Measurements from ENCODE around the gene FBH1. TPM values are rescaled to one million over a fixed set of nuclear protein-coding genes. Genes with fewer than 3 reads are reported as not detected.
A peak's percentile ranks its signal among the peaks of the same experiment; 100 is the strongest.

FBH1 gene
- total and polyA plus RNA-seq, 8 donors, result 74.7 to 96.1 (median 85.0) TPM

DNA sequence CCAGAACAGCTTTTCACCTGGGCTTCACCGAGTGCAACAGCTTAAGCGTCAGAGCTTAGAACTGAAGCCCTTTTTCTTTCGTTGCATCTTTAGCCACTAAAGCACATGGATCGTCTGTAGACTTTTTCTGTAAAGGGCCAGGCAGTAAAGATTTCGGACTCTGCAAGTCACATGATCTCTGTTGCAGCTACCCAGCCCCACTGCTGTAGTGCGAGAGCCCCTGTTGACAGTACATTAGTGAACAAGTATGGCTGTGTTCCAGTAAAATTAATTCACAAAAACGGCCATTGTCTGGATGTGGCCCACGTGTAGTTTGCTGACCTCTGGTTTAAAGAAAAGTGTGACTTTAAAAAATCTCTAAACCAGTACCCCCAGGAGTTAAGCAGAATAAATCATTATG is 39.4 kb downstream of the FBH1 start:
- TF ChIP-seq, protein P1, sequence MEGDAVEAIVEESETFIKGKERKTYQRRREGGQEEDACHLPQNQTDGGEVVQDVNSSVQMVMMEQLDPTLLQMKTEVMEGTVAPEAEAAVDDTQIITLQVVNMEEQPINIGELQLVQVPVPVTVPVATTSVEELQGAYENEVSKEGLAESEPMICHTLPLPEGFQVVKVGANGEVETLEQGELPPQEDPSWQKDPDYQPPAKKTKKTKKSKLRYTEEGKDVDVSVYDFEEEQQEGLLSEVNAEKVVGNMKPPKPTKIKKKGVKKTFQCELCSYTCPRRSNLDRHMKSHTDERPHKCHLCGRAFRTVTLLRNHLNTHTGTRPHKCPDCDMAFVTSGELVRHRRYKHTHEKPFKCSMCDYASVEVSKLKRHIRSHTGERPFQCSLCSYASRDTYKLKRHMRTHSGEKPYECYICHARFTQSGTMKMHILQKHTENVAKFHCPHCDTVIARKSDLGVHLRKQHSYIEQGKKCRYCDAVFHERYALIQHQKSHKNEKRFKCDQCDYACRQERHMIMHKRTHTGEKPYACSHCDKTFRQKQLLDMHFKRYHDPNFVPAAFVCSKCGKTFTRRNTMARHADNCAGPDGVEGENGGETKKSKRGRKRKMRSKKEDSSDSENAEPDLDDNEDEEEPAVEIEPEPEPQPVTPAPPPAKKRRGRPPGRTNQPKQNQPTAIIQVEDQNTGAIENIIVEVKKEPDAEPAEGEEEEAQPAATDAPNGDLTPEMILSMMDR (IDR thresholded peaks at IDR 0.05), result no peak
- Histone ChIP-seq H3K4me1 (peaks cover 0 to 4% of the 10 kb centered on the region in 2 donors), H3K4me3 (no peak overlapping the region), H3K9me3 (no peaks in the 10 kb centered on the region), H3K27ac (no peak overlapping the region), H3K36me3 (peaks cover 0 to 91% of the 10 kb centered on the region in 2 donors), H3K27me3 (no peaks in the 10 kb centered on the region)
- intact Hi-C loops (cut with DNase I), result no loop called here
- ATAC-seq, result no peak
- no peak for DNase-seq

DNA sequence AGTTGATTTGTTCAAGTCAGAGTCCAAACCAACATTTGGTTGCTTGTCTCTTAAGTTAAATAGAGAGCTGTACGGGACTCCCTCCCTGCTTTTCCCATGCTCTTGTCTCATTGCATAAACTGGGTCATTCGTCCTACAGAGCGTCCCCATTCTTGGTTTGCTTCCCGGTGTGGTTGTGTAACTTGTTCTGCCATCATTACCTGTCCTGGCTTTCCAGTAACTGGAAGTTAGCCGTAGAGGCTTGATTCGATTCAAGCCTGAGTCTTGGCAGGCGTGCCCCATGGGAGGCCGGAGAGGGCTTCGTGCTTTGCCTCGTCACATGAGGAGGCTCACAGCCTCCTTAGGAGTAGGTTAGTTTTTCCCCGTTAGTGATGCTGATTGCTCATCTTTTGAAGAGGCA is 40.2 kb downstream of the FBH1 start:
- Histone ChIP-seq H3K27me3 (no peaks in the 10 kb centered on the region), H3K36me3 (peaks cover 0 to 91% of the 10 kb centered on the region in 2 donors), H3K4me1 (peaks cover 0 to 4% of the 10 kb centered on the region in 2 donors), H3K9me3 (no peaks in the 10 kb centered on the region), H3K27ac (no peak overlapping the region), H3K4me3 (no peak overlapping the region)
- intact Hi-C loops (cut with DNase I), result no loop called here
- no peak for ATAC-seq
- TF ChIP-seq, protein P1 (IDR thresholded peaks at IDR 0.05), result no peak
- DNase-seq, result no peak

- TF ChIP-seq, protein P1 (IDR thresholded peaks at IDR 0.05), result no peak
- DNase-seq (no peak), ATAC-seq (peak; percentile 68)
- no peaks in the 10 kb centered on the region for H3K27me3 ChIP-seq
- H3K36me3 ChIP-seq, result peaks cover 0 to 91% of the 10 kb centered on the region in 2 donors
- intact Hi-C loops (cut with DNase I), result no loop called here
- no peaks in the 10 kb centered on the region for H3K9me3 ChIP-seq
- peak overlapping the region; percentile 9 to 45 for H3K27ac ChIP-seq
- H3K4me3 ChIP-seq, result no peak overlapping the region
- H3K4me1 ChIP-seq, result peaks cover 0 to 4% of the 10 kb centered on the region in 2 donors
Observed at GRCh38 chr10:5932345-5932744, 42.3 kb downstream of the FBH1 start.

- peaks cover 0 to 91% of the 10 kb centered on the region in 2 donors for H3K36me3 ChIP-seq
- peak overlapping the region in 1 of 2 donors; percentile 23 for H3K27ac ChIP-seq
- TF ChIP-seq, protein P1 (IDR thresholded peaks at IDR 0.05), result no peak
- H3K27me3 ChIP-seq, result no peaks in the 10 kb centered on the region
- H3K9me3 ChIP-seq, result no peaks in the 10 kb centered on the region
- ATAC-seq, result no peak
- intact Hi-C loops (cut with DNase I), result no loop called here
- DNase-seq, result no peak
- no peak overlapping the region for H3K4me3 ChIP-seq
- peaks cover 0 to 4% of the 10 kb centered on the region in 2 donors for H3K4me1 ChIP-seq
Observed at GRCh38 chr10:5933909-5934546, 44.0 kb downstream of the FBH1 start.

- Histone ChIP-seq H3K4me1 (peaks cover 0 to 4% of the 10 kb centered on the region in 2 donors), H3K9me3 (no peaks in the 10 kb centered on the region), H3K4me3 (no peak overlapping the region), H3K27me3 (no peaks in the 10 kb centered on the region), H3K36me3 (peaks cover 0 to 76% of the 10 kb centered on the region in 2 donors), H3K27ac (no peak overlapping the region)
- DNase-seq (no peak), ATAC-seq (no peak)
- TF ChIP-seq, protein P1 (IDR thresholded peaks at IDR 0.05), result no peak
- intact Hi-C loops (cut with DNase I), result no loop called here
Observed at GRCh38 chr10:5935628-5936027, 45.6 kb downstream of the FBH1 start.

Data from left lung (tissue), 10 donors.